Fibroblast of skin of back (primary cell): ENCODE measurements around the gene RBCK1.

Experiments used
- DNase-seq: peaks from one replicate; pipeline ENCODE4 v3.0.0-alpha.2; 2013

Gene RBCK1

DNA sequence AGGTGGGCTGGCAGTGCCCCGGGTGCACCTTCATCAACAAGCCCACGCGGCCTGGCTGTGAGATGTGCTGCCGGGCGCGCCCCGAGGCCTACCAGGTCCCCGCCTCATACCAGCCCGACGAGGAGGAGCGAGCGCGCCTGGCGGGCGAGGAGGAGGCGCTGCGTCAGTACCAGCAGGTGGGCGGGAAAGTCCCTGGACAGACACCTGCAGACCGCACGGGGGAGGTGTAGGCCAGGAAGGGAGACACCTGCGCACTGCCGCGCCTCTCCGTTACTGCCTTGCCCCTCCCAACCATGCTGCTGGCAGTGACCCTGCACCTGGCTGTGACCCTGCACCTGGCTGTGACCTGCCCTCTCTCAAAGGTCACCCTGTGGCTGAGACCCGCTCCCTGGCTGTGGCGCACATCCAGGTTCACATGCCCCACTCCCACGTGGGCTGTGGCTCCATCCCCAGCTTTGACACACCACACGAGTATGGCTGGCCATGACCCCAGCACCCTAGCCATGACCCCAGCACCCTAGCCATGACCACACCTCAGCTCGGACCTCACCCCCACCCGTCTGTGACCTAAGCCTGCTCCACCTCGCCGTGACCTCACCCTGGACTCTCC is 11.6 kb downstream of the RBCK1 start:
- DNase-seq = no peak

DNA sequence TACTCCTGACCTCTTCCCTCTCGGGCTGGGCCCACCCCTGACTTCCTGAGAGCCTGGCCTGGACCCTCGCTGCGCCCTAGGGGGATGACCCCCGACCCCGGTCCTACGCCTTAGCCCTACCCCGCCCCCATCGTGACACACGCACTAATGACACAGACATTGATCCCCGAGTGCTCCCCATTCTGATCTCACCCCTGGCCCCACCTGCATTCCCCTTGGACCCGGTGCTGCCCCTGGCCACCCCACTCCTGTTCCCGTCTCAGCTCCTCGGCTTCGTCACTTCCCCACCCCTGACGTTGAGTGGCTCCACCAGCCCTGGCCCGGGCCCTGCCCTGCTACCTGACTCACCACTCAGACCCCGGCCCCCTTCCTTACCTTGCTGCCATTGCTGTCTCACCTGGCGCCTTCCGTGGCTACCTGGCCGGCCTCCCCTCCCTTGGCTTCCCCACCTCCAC is 12.1 kb downstream of the RBCK1 start:
- no peak for DNase-seq

DNA sequence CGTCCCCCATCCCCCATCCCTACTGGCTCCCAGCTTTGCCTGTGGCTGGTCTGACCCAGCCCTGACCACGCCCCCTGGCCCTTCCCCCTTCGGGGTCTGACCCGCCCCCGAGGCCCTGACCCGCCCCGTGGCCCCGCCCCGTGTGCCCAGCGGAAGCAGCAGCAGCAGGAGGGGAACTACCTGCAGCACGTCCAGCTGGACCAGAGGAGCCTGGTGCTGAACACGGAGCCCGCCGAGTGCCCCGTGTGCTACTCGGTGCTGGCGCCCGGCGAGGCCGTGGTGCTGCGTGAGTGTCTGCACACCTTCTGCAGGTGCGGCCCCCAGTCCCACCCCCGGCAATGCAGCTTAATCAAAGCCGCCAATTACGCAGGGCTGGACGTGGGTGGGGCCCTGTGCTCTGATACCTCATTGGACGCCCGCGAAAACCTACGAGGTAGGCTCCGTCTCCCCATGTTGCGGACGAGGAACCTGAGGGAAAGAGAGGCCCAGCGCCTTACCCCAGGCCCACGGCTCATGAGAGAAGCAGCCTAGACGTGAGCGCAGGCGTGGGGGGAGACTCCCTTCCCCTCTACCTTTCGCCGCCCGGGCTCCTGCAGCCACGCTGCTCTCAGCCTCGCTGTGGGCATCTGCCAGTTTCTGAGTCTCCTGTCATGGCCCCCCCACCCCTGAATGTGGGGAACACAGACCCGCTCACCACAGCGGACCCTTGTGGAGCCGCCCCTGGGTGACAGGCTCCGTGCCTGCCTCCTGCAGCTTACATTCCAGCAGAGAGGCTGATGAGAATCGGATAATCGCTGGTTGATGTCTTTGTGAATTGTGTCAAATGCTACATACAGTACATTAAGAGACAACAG is 12.8 kb downstream of the RBCK1 start:
- DNase-seq = no peak

DNA sequence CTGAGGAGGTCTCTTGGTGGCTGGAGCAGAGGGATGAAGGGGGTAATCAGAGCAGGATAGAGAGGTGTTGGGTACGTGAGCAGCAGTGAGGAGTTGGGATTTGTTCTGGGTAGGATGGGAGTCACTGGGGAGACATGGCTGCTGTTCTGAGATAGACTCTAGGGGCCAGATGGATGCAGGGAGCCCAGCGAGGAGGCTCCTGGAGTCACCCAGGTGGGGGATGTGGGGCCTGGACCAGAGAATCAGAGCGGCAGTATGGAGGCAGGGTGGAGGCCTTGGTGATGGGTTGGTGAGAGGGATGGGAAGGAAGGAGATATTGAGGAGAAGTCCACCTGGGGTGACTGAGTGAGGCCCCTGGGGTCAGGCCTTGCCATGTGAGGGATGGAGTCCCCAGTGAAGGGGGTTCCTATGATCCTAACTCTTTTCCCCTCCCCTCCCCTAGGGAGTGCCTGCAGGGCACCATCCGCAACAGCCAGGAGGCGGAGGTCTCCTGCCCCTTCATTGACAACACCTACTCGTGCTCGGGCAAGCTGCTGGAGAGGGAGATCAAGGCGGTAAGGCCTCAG is 13.7 kb downstream of the RBCK1 start:
- DNase-seq = no peak

DNA sequence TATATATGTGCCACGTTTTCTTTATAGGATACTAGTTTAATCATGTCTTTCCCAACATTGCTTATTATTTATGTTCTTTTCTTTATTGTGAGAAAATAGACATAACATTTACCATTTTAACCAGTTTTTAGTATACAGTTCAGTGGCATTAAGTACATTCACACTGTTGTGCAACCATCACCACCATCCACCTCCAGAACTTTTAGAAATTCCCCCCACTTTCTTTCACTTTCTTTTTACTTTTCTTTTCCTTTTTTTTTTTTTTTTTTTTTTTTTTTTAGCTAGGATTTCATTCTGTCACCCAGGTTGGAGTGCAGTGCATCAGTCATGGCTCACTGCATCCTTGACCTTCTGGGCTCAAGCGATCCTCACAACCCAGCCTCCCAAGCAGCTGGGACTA is 18.5 kb downstream of the RBCK1 start:
- DNase-seq = no peak

DNA sequence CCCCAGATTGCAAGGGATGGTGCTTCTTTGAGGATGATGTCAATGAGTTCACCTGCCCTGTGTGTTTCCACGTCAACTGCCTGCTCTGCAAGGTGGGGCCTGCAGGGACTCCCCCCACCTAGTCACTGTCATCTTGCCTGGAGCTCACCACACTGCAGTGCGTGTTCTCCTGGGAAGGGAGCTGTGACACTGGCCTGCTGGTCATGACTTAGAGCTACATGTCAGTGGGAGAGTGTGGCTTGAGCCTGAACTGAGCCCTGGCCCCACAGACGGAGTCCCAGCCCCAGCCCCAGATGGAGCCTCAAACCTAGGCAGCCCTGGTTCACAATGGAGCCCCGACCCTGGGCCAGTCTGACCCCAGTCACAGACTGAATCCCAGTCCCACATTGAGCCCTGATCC is 19.3 kb downstream of the RBCK1 start:
- no peak for DNase-seq

DNA sequence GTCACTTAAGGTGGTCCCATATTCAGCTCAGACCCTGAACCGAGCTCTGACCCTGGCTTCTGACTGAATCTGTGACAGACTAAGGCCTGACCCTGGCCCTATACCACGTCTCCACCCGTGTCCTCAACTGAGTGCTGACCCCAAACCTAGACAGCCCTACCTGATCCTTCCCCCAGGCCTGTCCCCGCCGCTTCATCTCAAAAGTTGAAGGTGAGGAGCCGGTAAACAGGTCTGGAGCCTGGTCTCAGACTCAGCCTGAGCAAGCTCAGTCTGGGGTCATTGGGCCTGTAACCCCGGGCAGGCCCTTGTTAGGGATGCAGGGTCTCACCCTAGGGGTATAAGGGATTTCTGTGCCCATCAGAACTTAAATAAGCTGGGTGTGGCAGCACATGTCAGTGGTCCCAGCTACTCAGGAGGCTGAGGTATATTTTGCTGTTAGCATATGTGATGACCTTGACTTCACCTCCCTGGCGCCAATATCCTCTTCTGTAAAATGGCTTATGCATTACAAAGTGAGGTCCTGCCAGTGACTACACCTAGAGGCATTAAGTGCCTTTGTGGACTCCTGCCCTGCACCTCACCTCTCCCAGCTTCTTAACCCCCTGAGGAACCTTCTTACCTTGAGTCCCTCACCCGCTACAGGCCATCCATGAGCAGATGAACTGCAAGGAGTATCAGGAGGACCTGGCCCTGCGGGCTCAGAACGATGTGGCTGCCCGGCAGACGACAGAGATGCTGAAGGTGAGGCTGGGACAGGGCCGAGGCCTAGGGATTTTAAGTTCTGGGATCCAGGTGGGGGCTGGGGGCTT is 20.0 kb downstream of the RBCK1 start:
- DNase-seq = no peak

DNA sequence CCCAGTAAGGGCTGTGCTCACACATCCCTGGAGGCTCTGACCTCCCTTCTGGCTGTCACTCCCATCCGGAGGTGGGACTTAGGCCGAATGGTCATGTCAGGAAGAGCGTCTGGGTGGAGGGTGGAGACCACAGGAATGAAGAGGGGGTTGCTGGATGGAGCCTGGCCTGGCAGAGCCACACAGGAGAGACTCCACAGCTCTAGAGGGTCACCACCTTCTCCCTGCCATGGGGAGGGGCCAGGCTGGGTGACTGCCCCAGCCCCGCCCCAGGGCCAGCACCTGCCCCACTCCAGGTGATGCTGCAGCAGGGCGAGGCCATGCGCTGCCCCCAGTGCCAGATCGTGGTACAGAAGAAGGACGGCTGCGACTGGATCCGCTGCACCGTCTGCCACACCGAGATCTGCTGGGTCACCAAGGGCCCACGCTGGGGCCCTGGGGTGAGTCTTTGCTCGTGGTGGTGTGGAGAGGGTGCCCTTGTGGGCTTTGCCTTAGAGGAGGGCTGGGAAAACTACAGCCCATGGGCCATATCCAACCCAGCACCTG is 20.6 kb downstream of the RBCK1 start:
- no peak for DNase-seq

DNA sequence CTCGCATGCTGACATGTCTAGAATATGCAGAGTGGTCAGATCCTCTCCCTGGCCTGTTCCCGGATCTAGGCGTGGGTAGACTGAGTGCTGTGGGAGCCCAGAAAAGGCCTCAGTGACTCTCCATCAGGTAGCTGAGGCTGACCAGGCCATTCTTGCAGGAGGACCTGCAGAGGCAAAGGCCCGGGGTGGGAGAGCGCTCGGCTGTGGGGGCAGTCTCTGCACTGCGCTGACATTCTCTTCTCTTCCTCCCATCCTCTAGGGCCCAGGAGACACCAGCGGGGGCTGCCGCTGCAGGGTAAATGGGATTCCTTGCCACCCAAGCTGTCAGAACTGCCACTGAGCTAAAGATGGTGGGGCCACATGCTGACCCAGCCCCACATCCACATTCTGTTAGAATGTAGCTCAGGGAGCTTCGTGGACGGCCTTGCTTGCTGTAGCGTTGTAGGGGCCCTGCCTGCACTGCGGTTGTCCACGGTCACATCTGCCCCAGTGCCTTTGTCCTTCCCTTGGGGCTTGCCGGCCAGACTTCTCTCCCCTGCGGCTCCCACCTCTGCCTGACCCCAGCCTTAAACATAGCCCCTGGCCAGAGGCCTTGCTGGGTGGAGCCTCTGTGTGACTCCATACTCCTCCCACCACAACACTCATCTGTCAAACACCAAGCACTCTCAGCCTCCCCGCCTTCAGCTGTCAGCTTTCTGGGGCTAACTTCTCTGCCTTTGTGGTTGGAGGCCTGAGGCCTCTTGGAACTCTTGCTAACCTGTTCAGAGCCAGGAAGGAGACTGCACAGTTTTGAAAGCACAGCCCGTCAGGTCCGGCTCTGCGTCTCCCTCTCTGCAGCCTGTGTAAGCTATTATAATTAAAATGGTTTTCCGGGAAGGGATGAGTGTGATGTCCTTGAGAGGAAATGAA is 22.2 kb downstream of the RBCK1 start:
- no peak for DNase-seq

DNA sequence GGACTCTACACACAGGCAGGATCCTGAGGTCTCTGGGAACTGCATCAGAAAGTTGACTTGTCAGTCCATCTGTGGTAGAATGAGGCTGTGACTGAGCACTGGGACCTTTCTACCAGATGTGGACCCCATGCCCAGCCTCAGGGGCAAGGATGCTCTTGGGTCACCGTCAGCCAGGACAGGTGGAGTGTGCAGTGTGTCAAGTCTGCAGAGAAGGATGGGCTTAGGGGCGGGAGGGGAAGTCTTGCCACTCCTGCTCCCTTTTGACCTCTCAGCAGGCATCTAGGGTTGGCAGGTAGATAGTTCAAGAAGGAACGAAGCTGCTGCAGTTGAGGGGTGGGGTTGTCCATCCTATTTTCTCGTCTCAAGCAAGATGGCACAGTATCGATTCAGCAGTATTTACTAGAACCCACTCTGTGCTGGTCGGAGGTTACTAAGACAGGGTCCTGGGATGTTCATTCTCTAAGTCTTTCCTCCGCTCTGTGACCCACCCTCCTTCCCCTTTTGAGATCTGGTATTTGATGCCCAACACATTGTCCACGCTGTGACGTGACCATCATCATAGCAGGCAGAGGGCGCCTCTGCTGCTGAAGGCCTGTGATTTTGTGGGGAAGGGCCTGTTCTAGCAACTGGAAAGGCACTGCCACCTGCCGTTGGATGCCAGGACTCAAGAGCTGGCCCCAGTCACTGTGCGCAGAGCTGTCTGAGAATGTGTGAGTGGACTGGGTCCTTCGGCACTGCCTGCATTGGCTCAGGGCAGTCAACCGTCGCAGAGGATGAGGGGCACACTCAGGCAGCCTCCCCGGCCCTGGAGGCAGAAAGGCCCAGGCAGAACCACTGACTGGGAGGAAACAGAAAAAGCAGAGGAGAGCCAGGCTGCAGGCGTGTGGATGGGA is 23.2 kb downstream of the RBCK1 start:
- peak; percentile 68 for DNase-seq

DNA sequence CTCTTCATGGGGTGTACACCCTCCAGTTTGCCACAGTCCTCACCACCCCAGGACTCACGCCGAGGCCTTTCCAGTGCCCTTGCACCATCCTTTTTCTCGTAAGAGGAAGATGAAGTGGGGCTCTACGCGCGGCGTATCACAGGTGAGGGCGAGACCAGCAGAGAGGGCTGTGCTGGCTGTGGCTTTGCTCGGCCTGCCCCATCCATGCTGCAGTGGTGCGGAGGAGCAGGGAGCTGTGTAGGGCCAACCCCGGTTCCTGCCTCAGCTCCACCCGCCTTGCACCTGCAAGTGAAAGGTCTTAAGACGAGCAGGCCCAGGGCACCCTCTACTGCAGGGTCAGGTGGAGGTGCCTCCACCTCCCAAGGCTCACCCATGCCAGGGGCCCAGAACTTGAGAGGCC is 24.1 kb downstream of the RBCK1 start:
- DNase-seq = no peak

DNA sequence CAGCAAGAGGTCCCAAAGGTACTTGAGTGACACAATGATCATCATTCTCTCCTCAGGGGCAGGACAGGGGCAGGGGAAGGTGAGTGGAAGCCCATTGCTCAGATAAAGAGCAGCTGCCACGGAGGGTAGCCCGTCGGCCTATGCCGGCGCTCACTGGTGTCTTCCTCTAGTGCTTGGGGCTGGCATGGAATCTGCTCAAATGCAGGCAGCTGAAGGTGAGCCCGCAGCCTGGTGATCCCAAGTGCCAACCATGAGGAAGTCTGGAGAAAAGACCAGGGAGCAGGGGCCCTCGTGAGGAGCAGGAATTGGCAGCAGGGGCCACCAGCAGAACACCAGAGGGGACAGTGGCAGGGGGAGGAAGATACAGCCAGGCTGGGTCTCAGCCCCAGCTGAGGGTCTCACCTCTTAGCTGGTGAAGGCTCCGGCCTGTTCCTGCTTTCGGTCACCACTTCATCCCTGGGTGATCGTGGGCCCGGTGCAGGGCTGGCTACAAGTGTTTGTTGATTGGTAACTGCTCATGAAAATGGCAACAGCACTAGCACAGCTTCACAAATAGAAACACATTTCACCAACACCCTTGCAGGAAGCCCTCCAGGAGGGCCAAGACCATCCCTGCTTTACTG is 24.7 kb downstream of the RBCK1 start:
- DNase-seq = no peak

DNA sequence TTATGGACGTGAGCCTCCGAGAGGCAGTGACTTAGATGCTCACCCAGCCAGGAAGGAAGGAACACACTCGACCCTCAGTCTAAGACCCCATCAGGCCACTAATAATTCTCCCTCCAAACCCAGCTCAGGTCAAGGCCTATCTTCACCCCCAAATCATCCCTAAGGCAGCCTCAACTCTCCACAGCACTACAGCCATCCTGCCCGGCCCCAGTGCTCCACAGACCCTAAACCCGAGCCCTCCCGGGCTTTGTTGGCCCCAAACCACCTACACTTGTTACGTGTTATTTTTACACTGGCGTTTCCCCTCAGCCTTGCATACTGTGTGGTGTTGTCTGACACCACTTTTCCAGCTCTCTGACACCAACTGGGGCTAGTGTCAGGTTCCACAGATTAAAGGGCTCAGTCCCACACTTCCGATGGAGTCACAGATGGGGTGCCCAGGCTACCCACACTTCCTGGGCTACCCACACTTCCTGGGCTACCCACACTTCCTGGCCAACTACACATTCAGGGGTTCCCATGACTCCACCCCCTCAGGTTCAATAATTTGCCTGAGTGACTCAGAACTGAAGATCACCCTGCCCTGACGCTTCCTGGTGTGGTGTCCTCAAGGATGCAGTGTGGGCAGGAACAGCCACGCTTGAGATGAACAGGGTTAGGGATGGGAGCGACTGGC is 25.3 kb downstream of the RBCK1 start:
- DNase-seq = no peak

DNA sequence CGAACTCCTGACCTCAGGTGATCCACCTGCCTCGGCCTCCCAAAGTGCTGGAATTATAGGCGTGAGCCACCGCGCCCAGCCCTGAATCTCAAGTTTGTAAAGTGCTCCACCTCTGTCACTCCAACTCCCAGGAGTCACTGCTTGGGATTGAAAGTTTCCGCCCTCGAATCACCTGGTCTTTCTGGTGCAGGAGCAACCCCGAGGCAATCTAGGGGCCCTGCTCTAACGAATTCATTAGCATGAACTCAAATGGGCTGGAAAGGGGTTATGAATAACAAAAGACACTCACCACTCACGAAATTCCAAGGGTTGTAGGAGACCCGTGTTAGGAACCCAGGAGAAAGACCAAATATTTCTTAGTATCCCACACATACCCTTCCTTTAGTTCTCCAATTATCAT is 26.1 kb downstream of the RBCK1 start:
- DNase-seq = no peak

DNA sequence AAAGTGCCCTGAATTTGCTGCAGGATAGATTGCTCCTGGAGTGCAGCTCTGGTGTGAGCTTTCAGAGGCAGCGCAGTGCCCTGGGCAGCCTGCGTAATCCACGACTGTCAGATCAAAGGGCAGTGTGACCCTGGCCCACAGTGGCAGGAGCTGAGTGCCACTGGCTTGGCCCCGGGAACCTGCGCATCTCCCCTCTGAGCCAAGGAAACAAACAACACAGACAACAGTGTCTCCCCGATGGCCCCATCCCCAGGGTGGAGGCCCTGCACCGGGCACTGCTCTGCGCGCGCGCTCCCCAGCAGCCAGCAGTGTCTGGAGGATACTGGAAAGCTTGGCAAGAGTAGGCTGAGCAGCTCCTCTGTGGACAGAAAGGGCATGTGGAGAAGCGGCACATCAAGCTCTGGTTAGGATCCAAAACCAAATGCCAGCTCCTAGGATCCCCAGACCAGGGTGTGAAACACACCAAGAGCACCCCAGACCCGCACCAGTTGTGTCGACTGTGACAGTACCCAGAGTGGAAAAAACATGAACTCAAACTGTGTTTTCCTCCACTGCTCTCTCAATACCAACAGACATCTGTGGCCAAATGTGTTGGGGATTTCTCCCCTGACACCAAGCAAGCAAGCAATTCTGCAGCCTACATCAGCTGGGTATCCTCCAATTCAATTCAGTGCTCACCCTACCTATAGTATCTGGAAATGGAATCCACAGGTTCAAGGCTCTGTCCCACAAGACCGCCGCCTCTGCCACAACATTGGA is 26.7 kb downstream of the RBCK1 start:
- no peak for DNase-seq

DNA sequence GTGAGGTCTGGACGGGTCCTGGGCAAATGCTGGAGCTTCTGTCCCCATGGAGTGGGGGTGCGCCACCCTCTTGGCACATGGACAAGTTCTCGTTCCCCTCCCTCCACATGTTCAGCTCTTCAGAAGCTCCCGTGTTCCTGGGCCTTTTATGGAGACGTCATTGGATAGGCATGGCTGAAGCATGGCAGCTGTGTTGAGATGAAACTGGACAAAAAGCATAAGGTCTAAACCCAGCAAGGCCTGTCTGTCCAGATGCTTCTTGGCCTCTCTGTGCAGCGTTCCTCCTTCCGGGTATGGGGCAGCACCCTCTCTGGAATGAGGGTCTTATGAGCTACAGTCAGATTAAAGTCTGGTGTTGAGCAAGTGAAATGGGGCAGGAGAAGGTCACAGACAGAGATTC is 27.5 kb downstream of the RBCK1 start:
- no peak for DNase-seq

DNA sequence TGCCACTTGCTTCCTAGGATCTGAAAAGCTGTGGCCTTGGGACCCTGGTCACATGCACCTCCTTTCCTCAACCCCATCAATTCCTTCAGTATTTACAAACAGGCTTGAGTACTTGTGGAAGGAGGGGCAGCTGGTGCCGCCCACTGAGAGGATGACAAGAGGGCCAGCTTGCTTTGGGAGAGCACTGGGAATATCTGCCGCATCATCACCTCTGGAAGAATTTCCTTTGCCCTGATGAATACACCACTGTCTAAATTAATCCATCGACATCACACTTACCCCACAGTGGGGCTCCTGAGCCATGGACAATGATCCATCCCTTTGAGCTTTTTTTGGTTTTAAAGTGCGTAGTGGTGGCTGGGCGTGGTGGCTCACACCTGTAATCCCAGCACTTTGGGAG is 28.4 kb downstream of the RBCK1 start:
- DNase-seq = no peak

DNA sequence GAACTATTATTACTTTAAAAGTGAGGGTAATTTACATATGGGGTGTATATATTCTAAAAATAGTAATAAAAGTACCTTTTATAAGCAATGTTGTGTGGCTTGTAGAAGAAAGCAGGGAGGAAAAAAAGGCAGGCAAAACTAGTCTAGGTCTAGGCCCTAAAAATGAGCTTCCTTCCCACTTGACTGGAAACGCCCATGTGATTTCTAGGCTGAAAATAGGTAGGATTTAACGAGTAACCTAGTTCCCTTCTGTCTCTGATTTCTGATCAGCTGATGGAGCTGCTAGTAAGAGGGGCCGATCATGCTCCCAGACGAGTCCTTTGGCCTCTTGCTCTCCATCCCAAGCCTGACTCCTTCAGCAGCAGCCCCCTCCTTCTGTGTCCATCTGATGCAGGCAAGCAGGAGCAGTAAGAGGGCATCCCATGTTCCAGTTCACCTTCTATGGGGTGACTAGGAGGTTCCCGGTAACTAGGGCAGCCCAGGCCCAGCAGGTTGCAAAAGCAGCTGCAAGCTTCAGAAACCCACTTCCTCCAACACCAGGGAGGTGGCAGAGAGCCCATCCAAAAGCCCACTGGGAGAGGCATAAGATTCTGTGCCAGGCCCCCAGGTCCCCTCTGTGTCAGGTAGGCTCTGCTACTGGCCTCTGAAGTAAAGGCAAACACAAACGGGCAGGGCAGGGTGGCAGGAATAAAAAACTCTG is 29.8 kb downstream of the RBCK1 start:
- DNase-seq = no peak
